ENCODE measurements around the gene SERPINA9.

DNA sequence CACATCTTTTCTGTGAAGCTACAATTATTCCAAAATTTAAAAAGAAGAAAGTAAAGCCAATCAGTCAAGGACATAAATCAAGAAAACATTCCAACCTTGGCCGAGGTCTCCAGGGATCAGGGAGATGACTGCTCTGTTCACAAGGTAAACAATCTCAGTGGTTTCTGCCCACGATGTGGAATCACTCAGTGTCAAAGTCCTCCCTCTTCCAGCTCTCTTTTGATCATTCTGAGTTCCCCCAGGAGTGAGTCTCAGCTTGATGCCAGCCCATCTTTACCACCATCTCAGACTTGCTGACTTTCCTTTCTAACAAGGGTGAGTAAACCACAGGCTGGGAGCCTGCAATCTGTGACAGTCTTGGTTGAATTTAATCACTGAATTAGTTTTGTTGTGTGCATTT is 4.8 kb upstream of the SERPINA9 start:
- TF ChIP-seq CTCF (IDR thresholded peaks at IDR 0.05; ENCODE audit: insufficient read depth, low read length, poor library complexity, severe bottlenecking) (no peak), EZH2phosphoT487 (conservative IDR thresholded peaks at IDR 0.05; ENCODE audit: low read length) (no peak)

All from SU-DHL-6 (cell line).